HCT116 (cell line): ENCODE results near the gene PRDM11. TPM values are rescaled to one million over a fixed set of nuclear protein-coding genes. Genes with fewer than 3 reads are reported as not detected.

ENCODE experiments used
- ATAC-seq: fragments of 200-7000 bp; cut with Tn5 transposase; 2 replicates; pipeline ENCODE4 v1.9.1; 2020; ENCODE audit warnings: mild to moderate bottlenecking, moderate library complexity
- BruUV-seq: library from RNA; stranded (reverse); fragments of 400-500 nt; replicated peaks from 2 replicates; lab custom pipeline; 2021; lab: Mats Ljungman, UMichigan
- CTCF ChIA-PET: fragments of 300-600 bp; sonication (Branson Sonifier 250); formaldehyde crosslinking; loops from one replicate; lab custom pipeline; 2021; ENCODE audit warnings: antibody characterized with exemption; lab: Charles Lee
- POLR2A ChIA-PET: fragments of 300-600, 350-600 bp; sonication (Branson Sonifier 250); formaldehyde crosslinking; loops from one replicate; lab custom pipeline; 2021; ENCODE audit warnings: antibody characterized with exemption; lab: Charles Lee
- RAD21 ChIA-PET, 2 experiments: fragments of 300-600 bp; sonication (Branson Sonifier 250); formaldehyde crosslinking; loops; one replicate each; lab custom pipeline; 2023; ENCODE audit warnings: low total read pairs in 2 of 2; ENCODE audit not compliant: uncharacterized antibody in 2 of 2, unreplicated experiment in 2 of 2, low non-redundant PET in 1 of 2; lab: Charles Lee
- DNase-seq: peaks from one replicate; pipeline ENCODE4 v3.0.0-alpha.2; 2010; ENCODE audit warnings: low read depth, low spot score
- H2AFZ ChIP-seq: fragments of 200-600 bp; shearing (Covaris generic), sonication (generic); 2 replicates; pipeline ENCODE4 v1.6.1; 2017; ENCODE audit warnings: low read depth, mixed run types, mixed read lengths, antibody characterized with exemption, low read length; ENCODE audit not compliant: poor library complexity, severe bottlenecking
- H3K27ac ChIP-seq: 2 replicates; pipeline ENCODE4 v1.5.1; 2012; ENCODE audit warnings: low read depth, low read length
- H3K27me3 ChIP-seq: fragments of 200-600 bp; sonication (generic); 2 replicates; pipeline ENCODE4 v1.6.1; 2016; ENCODE audit warnings: mixed run types, low read length, mixed read lengths; ENCODE audit not compliant: insufficient read depth
- H3K36me3 ChIP-seq, 2 experiments: fragments of 200-500 bp in 1 of 2; fragments of 200-600 bp in 1 of 2; sonication (Bioruptor generic) in 1 of 2; sonication (generic) in 1 of 2; 2 replicates each; pipeline versions ENCODE4 v1.5.1 to v1.6.1; 2014 to 2016; ENCODE audit warnings: low read length in 2 of 2, inconsistent platforms in 1 of 2, mixed read lengths in 1 of 2, mixed run types in 1 of 2; ENCODE audit not compliant: insufficient read depth in 2 of 2, control insufficient read depth in 1 of 2
- H3K4me1 ChIP-seq, 2 experiments: fragments of 200-600 bp in 1 of 2; sonication (generic) in 1 of 2; 2 replicates each; pipeline versions ENCODE4 v1.5.1 to v1.6.1; 2012 to 2017; ENCODE audit warnings: low read length in 2 of 2, inconsistent platforms in 1 of 2, mild to moderate bottlenecking in 1 of 2, mixed read lengths in 1 of 2, mixed run types in 1 of 2, moderate library complexity in 1 of 2; ENCODE audit not compliant: insufficient read depth in 2 of 2, control insufficient read depth in 1 of 2
- H3K4me2 ChIP-seq: fragments of 200-600 bp; sonication (generic); 2 replicates; pipeline ENCODE4 v1.6.1; 2017; ENCODE audit warnings: mixed run types, low read length, mixed read lengths
- H3K4me3 ChIP-seq, 2 experiments: fragments of 200-600 bp in 1 of 2; sonication (generic) in 1 of 2; replicated peaks in 1 of 2; 2 replicates each; pipeline ENCODE4 v1.5.1; 2011 to 2016; ENCODE audit warnings: low read length in 2 of 2, control low read depth in 1 of 2, low read depth in 1 of 2, mild to moderate bottlenecking in 1 of 2, mixed read lengths in 1 of 2, mixed run types in 1 of 2
- H3K79me2 ChIP-seq: fragments of 200-600 bp; sonication (generic); 2 replicates; pipeline ENCODE4 v1.6.1; 2017; ENCODE audit warnings: mild to moderate bottlenecking, mixed run types, low read length, moderate library complexity, mixed read lengths; ENCODE audit not compliant: insufficient read depth
- H3K9ac ChIP-seq: fragments of 200-600 bp; sonication (generic); 2 replicates; pipeline ENCODE4 v1.6.1; 2016; ENCODE audit warnings: low read length, mixed read lengths
- H3K9me2 ChIP-seq: fragments of 200-600 bp; sonication (generic), shearing (Covaris generic); 2 replicates; pipeline ENCODE4 v1.6.1; 2017; ENCODE audit warnings: mixed run types, mild to moderate bottlenecking, moderate library complexity; ENCODE audit not compliant: insufficient read depth
- H3K9me3 ChIP-seq, 2 experiments: fragments of 200-500 bp in 1 of 2; fragments of 200-600 bp in 1 of 2; sonication (Bioruptor generic) in 1 of 2; sonication (generic) in 1 of 2; 2 replicates each; pipeline ENCODE4 v1.6.1; 2014 to 2017; ENCODE audit warnings: low read length in 2 of 2, mixed read lengths in 2 of 2, inconsistent platforms in 1 of 2, low read depth in 1 of 2, mild to moderate bottlenecking in 1 of 2, mixed run types in 1 of 2, moderate library complexity in 1 of 2; ENCODE audit not compliant: control insufficient read depth in 1 of 2, insufficient read depth in 1 of 2
- H4K20me1 ChIP-seq: fragments of 200-600 bp; sonication (generic), shearing (Covaris generic); 2 replicates; pipeline ENCODE4 v1.6.1; 2017; ENCODE audit warnings: mixed run types, mild to moderate bottlenecking, moderate library complexity; ENCODE audit not compliant: insufficient read depth
- CEBPB ChIP-seq: IDR thresholded peaks from 2 replicates; pipeline ENCODE4 v1.6.1; 2012; ENCODE audit warnings: low read depth
- CTCF ChIP-seq, 3 experiments: fragments of 200-600 bp in 1 of 3; sonication (generic) in 1 of 3; IDR thresholded peaks in 2 of 3; conservative IDR thresholded peaks in 1 of 3; 2 replicates each; pipeline ENCODE4 v1.5.1; 2012 to 2017; ENCODE audit warnings: low read depth in 2 of 3, low read length in 2 of 3, antibody characterized with exemption in 1 of 3, borderline replicate concordance in 1 of 3, control low read depth in 1 of 3, mild to moderate bottlenecking in 1 of 3, mixed read lengths in 1 of 3, mixed run types in 1 of 3, moderate library complexity in 1 of 3; ENCODE audit not compliant: insufficient read depth in 1 of 3
- EGR1 ChIP-seq: IDR thresholded peaks from 2 replicates; pipeline ENCODE4 v1.6.1; 2012; ENCODE audit warnings: low read depth
- ELF1 ChIP-seq: IDR thresholded peaks from 2 replicates; pipeline ENCODE4 v1.6.1; 2012; ENCODE audit warnings: low read depth, borderline replicate concordance
- EZH2 ChIP-seq: fragments of 200-600 bp; sonication (generic); IDR thresholded peaks from 2 replicates; pipeline ENCODE4 v1.6.1; 2017; ENCODE audit warnings: antibody characterized with exemption, mixed run types
- JUND ChIP-seq: IDR thresholded peaks from 2 replicates; pipeline ENCODE4 v1.6.1; 2012
- MAX ChIP-seq: IDR thresholded peaks from 2 replicates; pipeline ENCODE4 v1.6.1; 2012
- SRF ChIP-seq: IDR thresholded peaks from 2 replicates; pipeline ENCODE4 v1.6.1; 2012; ENCODE audit warnings: low read depth
- TCF7L2 ChIP-seq: IDR thresholded peaks from 2 replicates; pipeline ENCODE4 v1.7.0; 2011; ENCODE audit warnings: borderline replicate concordance, inconsistent platforms; ENCODE audit not compliant: insufficient read depth, insufficient read length; ENCODE audit errors: extremely low read depth
- intact Hi-C: fragments of 100-400 bp; cut with micrococcal nuclease; formaldehyde crosslinking; loops from 2 replicates; pipeline ENCODE4 v1.10.0; 2022
- total RNA-seq: library from RNA; stranded (reverse); gene quantifications from one replicate; pipeline ENCODE4 v1.2.1, GENCODE V29; 2021; ENCODE audit not compliant: unreplicated experiment

Gene PRDM11
- total RNA-seq, 1 experiment from 2014 or later, result 9.3 TPM

DNA sequence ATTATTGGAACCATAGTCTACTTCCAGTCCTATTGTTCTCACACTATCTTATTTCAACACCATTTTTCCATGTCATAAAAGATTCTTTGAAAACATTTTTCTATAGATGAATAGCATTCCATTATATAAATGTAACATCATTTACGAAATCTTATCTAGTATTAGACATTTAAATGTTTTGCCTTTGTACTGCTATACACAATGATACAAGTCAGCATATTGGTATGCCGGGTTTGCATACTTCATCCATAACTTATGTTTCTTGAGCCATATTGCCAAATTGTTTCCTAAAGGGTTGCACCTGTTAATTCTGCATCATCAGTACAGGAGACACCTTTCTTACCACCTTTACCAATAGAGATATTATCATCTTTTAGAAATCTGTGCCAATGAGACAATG is 71.6 kb downstream of the PRDM11 start:
- ChIA-PET POLR2A (no interaction called here), RAD21 (no interaction called here), CTCF (no interaction called here)
- H3K27me3 ChIP-seq, result no peaks in the 10 kb centered on the region
- ATAC-seq, result no peak
- TF ChIP-seq MAX, result no peak
- no peak for TF ChIP-seq SRF
- TF ChIP-seq ELF1, result no peak
- no peak for TF ChIP-seq EGR1
- no peak for TF ChIP-seq CTCF (IDR thresholded peaks at IDR 0.05 in 2 of 3, conservative IDR thresholded peaks at IDR 0.05 in 1 of 3; ENCODE audit: borderline replicate concordance in 1 of 3, insufficient read depth in 1 of 3, low read depth in 2 of 3, low read length in 2 of 3)
- TF ChIP-seq TCF7L2, result no peak
- no peak for TF ChIP-seq EZH2
- no peak for TF ChIP-seq CEBPB
- no peak for TF ChIP-seq JUND
- H3K9me3 ChIP-seq, result no peaks in the 10 kb centered on the region
- H3K4me1 ChIP-seq, result no peaks in the 10 kb centered on the region
- intact Hi-C loops, result no loop called here
- no peak overlapping the region for H2AFZ ChIP-seq
- no peak overlapping the region for H3K27ac ChIP-seq
- H4K20me1 ChIP-seq, result no peaks in the 10 kb centered on the region
- no peaks in the 10 kb centered on the region for H3K79me2 ChIP-seq
- no peak for DNase-seq
- H3K9ac ChIP-seq, result no peak overlapping the region
- BruUV-seq, result no TSS peak
- no peak overlapping the region for H3K4me3 ChIP-seq
- no peaks in the 10 kb centered on the region for H3K9me2 ChIP-seq
- H3K4me2 ChIP-seq, result no peak overlapping the region
- no peaks in the 10 kb centered on the region for H3K36me3 ChIP-seq

DNA sequence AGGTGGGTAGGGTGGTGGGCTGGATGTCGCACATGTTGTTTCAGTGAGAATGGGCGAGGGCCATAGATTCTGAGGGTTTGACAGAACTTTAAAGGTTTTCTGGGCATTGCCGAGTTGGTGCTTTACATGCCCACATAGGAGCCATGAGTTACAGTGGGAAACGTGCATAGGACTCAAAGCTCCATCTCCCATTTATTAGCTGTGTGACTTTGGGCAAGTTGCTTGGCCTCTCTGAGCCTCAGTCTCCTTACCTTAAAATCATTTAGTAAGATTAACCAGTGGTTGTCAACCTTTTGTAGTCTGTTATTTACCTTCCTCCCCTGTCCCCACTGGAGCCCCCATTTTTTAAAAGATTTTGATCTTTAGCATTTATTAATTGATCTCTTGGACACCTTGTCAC is 72.3 kb downstream of the PRDM11 start:
- ATAC-seq, result no peak
- no TSS peak for BruUV-seq
- RAD21 ChIA-PET, result no interaction called here

More for the DNA sequence above, 72.3 kb downstream of the PRDM11 start:
- H3K27ac ChIP-seq, result no peak overlapping the region
- no peak overlapping the region for H3K4me2 ChIP-seq
- H4K20me1 ChIP-seq, result no peaks in the 10 kb centered on the region
- TF ChIP-seq EGR1 (no peak), EZH2 (no peak)
- no peak overlapping the region for H3K4me3 ChIP-seq
- ChIA-PET CTCF (no interaction called here), POLR2A (no interaction called here)
- no peaks in the 10 kb centered on the region for H3K27me3 ChIP-seq
- no peaks in the 10 kb centered on the region for H3K79me2 ChIP-seq
- H3K9ac ChIP-seq, result no peak overlapping the region
- no peaks in the 10 kb centered on the region for H3K9me2 ChIP-seq
- H3K4me1 ChIP-seq, result no peaks in the 10 kb centered on the region
- H2AFZ ChIP-seq, result no peak overlapping the region
- intact Hi-C loops, result no loop called here
- DNase-seq, result no peak
- H3K36me3 ChIP-seq, result no peaks in the 10 kb centered on the region
- H3K9me3 ChIP-seq, result no peaks in the 10 kb centered on the region
